Measurements from ENCODE around the gene MCF2L.

MCF2L gene

GRCh38 chr13:112962911-112963625 lies 5.9 kb upstream of the MCF2L start:
- no peak for FAIRE-seq
- no peak for DNase-seq (ENCODE audit: low spot score)

GRCh38 chr13:112963641-112964040 lies 5.4 kb upstream of the MCF2L start:
- DNase-seq (ENCODE audit: low spot score), result no peak
- no peak for FAIRE-seq

GRCh38 chr13:112964971-112965492 lies 4.0 kb upstream of the MCF2L start:
- FAIRE-seq (peak; percentile 48), DNase-seq (ENCODE audit: low spot score) (no peak)

- no peak for DNase-seq (ENCODE audit: low spot score)
- no peak for FAIRE-seq
These were observed 3.4 kb upstream of the MCF2L start for GRCh38 chr13:112965573-112966115.

- FAIRE-seq (no peak), DNase-seq (ENCODE audit: low spot score) (no peak)
These were observed 2.2 kb upstream of the MCF2L start for GRCh38 chr13:112966776-112967175.

- peak; percentile 95 for FAIRE-seq
- DNase-seq (ENCODE audit: low spot score), result no peak
These were observed 1.2 kb upstream of the MCF2L start for GRCh38 chr13:112967686-112968379.

GRCh38 chr13:112968380-112968909 lies 569 bp upstream of the MCF2L start:
- FAIRE-seq (peak; percentile 80), DNase-seq (ENCODE audit: low spot score) (peak; percentile 75)

- DNase-seq (ENCODE audit: low spot score) (no peak), FAIRE-seq (no peak)
These were observed 801 bp downstream of the MCF2L start for GRCh38 chr13:112969692-112970338.

- FAIRE-seq, result peak; percentile 78
- DNase-seq (ENCODE audit: low spot score), result no peak
These were observed 1.7 kb downstream of the MCF2L start for GRCh38 chr13:112970552-112971287.

GRCh38 chr13:112971288-112971643 lies 2.3 kb downstream of the MCF2L start:
- FAIRE-seq (no peak), DNase-seq (ENCODE audit: low spot score) (no peak)

- FAIRE-seq (peak; percentile 88), DNase-seq (ENCODE audit: low spot score) (no peak)
These were observed 3.2 kb downstream of the MCF2L start for GRCh38 chr13:112972258-112972657.

- DNase-seq (ENCODE audit: low spot score), result no peak
- no peak for FAIRE-seq
These were observed 4.0 kb downstream of the MCF2L start for GRCh38 chr13:112972867-112973576.

- no peak for FAIRE-seq
These were observed 4.5 kb downstream of the MCF2L start for GRCh38 chr13:112973577-112973951.

GRCh38 chr13:112974125-112974524 lies 5.1 kb downstream of the MCF2L start:
- FAIRE-seq (no peak), DNase-seq (ENCODE audit: low spot score) (no peak)

More at GRCh38 chr13:112973577-112973951, 4.5 kb downstream of the MCF2L start:
- DNase-seq (ENCODE audit: low spot score), result no peak

- FAIRE-seq, result no peak
- no peak for DNase-seq (ENCODE audit: low spot score)
These were observed 5.7 kb downstream of the MCF2L start for GRCh38 chr13:112974671-112975070.

- FAIRE-seq, result no peak
- no peak for DNase-seq (ENCODE audit: low spot score)
These were observed 6.5 kb downstream of the MCF2L start for GRCh38 chr13:112975401-112975939.

GRCh38 chr13:112976526-112976925 lies 7.5 kb downstream of the MCF2L start:
- DNase-seq (ENCODE audit: low spot score), result no peak
- no peak for FAIRE-seq

GRCh38 chr13:112977091-112977490 lies 8.1 kb downstream of the MCF2L start:
- DNase-seq (ENCODE audit: low spot score) (no peak), FAIRE-seq (peak; percentile 50)

- DNase-seq (ENCODE audit: low spot score) (no peak), FAIRE-seq (no peak)
These were observed 8.5 kb downstream of the MCF2L start for GRCh38 chr13:112977525-112977924.

Measured in urothelium cell line (cell line).